Measurements from ENCODE around the gene ZBTB43. TPM values are rescaled to one million over a fixed set of nuclear protein-coding genes. Genes with fewer than 3 reads are reported as not detected.
"Not testable (repeated sequence)": the region's sequence is repeated elsewhere in the genome, so short reads cannot be mapped to it uniquely, and the experiment has no call there.

Gene ZBTB43
- total RNA-seq, 1 donor from 2014 or later: 16.7 TPM

DNA sequence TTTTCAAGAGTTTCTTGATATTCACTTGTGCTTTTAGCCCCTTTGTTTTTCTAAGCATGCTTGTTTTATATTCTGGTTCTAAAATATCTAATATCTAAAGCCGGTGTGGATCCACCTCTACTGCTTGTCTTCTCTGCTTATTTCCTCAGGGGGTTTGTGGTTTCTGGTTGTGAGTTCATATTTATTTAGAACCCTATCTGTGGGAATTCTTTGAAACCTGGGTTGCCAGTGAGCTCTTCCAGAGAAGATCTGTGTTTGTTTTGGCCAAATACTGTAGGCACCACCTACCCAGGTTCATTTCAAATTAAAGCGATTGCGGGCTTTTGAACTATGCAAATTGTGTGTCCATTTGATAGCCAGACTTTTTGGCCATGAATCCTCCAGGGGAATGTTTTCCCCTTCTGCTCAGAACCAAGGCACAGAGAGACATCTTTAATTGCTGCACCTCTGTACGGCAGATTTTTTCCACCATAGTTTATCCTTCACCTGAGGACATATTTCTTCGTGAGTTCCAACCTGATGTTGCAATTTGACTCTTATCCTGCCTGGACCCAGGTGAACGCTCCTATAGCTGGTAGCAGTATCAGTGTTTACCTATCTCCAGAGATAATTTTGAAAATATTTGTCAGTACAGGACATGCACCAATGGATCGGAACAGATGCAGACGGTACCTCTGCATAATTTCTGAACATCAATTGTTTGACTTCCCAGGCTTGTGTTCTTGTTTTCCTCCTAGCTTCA is 2.4 kb upstream of the ZBTB43 start:
- Mint-ChIP-seq H3K4me3 (no peak overlapping the region), H3K9me3 (no peaks in the 10 kb centered on the region), H3K4me1 (ENCODE audit: unreplicated experiment) (peaks cover 17% of the 10 kb centered on the region), H3K27ac (no peak overlapping the region), H3K27me3 (peaks cover 3% of the 10 kb centered on the region), H3K36me3 (peaks cover 4% of the 10 kb centered on the region)
- TF ChIP-seq, protein P1, sequence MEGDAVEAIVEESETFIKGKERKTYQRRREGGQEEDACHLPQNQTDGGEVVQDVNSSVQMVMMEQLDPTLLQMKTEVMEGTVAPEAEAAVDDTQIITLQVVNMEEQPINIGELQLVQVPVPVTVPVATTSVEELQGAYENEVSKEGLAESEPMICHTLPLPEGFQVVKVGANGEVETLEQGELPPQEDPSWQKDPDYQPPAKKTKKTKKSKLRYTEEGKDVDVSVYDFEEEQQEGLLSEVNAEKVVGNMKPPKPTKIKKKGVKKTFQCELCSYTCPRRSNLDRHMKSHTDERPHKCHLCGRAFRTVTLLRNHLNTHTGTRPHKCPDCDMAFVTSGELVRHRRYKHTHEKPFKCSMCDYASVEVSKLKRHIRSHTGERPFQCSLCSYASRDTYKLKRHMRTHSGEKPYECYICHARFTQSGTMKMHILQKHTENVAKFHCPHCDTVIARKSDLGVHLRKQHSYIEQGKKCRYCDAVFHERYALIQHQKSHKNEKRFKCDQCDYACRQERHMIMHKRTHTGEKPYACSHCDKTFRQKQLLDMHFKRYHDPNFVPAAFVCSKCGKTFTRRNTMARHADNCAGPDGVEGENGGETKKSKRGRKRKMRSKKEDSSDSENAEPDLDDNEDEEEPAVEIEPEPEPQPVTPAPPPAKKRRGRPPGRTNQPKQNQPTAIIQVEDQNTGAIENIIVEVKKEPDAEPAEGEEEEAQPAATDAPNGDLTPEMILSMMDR (conservative IDR thresholded peaks at IDR 0.05): no peak
- peak; percentile 20 for DNase-seq (ENCODE audit: extremely low spot score, unreplicated experiment)

DNA sequence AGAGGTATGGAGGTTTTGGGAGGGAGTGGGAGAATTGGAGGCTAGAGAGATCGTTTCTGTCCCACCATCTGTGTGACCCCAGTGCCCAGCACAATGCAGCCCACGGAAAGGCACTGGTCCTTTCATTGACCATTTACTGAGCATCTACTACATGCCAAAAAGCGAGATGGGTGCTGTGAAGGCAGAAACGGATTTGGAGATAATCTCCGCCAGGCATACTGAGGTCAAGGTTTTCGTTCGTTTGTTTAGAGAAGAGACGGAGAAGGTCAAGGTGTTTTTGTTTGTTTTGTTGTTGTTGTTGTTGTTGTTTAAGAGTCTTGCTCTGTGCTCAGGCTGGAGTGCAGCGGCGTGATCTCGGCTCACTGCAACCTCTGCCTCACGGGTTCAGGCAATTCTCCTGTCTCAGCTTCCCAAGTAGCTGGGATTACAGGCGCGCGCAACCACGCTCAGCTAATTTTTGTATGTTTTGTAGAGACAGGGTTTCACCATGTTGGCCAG is 593 bp upstream of the ZBTB43 start:
- DNase-seq (ENCODE audit: extremely low spot score, unreplicated experiment): peak; percentile 18
- H3K36me3 Mint-ChIP-seq: peaks cover 4% of the 10 kb centered on the region
- peaks cover 17% of the 10 kb centered on the region for H3K4me1 Mint-ChIP-seq (ENCODE audit: unreplicated experiment)
- peak overlapping the region; percentile 95 for H3K4me3 Mint-ChIP-seq
- no peaks in the 10 kb centered on the region for H3K9me3 Mint-ChIP-seq
- TF ChIP-seq, protein P1 (conservative IDR thresholded peaks at IDR 0.05): no peak
- peak overlapping the region; percentile 96 for H3K27ac Mint-ChIP-seq
- no peaks in the 10 kb centered on the region for H3K27me3 Mint-ChIP-seq

DNA sequence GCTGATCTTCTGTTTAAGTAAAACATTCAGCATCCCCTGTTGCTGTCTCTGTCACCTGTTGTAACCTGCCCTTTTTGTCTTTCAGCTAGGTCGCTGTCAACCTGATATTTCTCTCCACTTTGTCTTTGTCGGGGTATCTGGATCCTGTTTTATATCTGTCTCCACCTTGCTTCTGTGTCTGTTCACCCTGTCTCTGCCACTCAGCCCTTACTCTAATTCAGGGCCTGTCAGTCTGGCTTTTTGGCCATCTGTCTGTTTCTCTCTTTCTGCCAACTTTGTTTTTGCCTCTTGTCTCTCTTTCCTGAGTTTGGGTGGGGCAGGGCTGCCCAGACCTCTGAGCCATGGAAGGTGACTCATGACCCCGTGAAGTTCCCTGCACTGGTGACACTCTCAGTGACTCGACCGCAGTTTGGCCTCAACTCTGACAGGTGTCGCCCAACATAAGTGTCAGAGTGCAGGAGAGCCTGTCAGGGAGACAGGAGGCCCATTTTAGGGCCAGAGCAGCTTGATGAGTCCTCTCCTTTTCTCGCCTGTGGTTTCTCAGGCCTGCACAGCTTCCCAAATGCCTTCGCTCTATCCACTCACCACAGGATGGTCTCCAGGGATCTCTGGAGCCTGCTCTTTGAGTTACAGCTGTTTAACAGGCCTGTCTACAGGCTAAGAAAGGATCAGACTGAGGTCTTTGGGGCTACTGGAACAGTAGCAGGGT is 868 bp downstream of the ZBTB43 start:
- Mint-ChIP-seq H3K4me1 (ENCODE audit: unreplicated experiment) (peaks cover 17% of the 10 kb centered on the region), H3K36me3 (peaks cover 4% of the 10 kb centered on the region), H3K27ac (peak overlapping the region; percentile 96), H3K4me3 (peak overlapping the region; percentile 95), H3K27me3 (no peaks in the 10 kb centered on the region), H3K9me3 (no peaks in the 10 kb centered on the region)
- TF ChIP-seq, protein P1 (conservative IDR thresholded peaks at IDR 0.05): no peak
- DNase-seq (ENCODE audit: extremely low spot score, unreplicated experiment): no peak

DNA sequence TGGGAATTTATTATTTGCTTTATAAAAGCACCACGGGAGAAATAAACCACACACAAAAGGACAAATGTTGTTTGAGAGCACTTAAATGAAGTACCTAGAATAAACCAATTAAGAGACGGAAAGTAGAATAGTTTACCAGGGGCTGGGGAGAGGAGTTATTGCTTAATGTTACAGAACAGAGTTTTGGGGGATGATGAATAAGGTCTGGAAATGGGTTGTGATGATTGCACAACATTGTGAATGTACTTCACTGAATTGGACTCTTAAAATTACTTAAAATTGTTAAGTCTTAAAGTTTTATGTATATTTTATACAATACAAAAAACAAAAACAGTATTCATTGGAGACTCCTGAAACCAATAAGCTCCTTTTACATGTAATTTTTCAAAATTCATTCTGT is 1.5 kb downstream of the ZBTB43 start:
- TF ChIP-seq, protein P1 (conservative IDR thresholded peaks at IDR 0.05): no peak
- Mint-ChIP-seq H3K4me1 (ENCODE audit: unreplicated experiment) (peaks cover 17% of the 10 kb centered on the region), H3K27me3 (no peaks in the 10 kb centered on the region), H3K27ac (peak overlapping the region; percentile 96), H3K4me3 (peak overlapping the region; percentile 95), H3K9me3 (no peaks in the 10 kb centered on the region), H3K36me3 (peaks cover 4% of the 10 kb centered on the region)
- DNase-seq (ENCODE audit: extremely low spot score, unreplicated experiment): no peak

DNA sequence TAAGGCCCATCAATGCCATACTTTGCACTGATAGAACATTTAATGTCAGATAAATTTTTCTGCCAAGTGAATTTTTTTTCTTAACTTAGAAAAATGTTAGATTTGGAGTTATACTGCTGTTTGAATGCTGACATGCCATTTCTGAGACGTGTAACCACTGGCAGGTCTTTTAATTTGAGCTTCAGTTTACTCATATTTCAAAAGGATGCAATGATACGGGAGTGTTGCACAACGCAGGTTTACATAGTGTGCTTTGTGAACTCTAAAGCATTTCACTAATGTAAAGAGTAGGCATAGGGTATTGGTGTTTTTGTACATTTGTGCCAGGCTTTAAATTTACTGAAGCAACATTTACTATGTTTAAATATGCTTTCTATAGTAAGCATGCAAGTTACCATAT is 4.2 kb downstream of the ZBTB43 start:
- no peak overlapping the region for H3K27ac Mint-ChIP-seq
- H3K9me3 Mint-ChIP-seq: no peaks in the 10 kb centered on the region
- H3K4me1 Mint-ChIP-seq (ENCODE audit: unreplicated experiment): peaks cover 17% of the 10 kb centered on the region
- TF ChIP-seq, protein P1 (conservative IDR thresholded peaks at IDR 0.05): no peak
- H3K4me3 Mint-ChIP-seq: no peak overlapping the region
- peaks cover 23% of the 10 kb centered on the region for H3K36me3 Mint-ChIP-seq
- no peaks in the 10 kb centered on the region for H3K27me3 Mint-ChIP-seq
- no peak for DNase-seq (ENCODE audit: extremely low spot score, unreplicated experiment)

DNA sequence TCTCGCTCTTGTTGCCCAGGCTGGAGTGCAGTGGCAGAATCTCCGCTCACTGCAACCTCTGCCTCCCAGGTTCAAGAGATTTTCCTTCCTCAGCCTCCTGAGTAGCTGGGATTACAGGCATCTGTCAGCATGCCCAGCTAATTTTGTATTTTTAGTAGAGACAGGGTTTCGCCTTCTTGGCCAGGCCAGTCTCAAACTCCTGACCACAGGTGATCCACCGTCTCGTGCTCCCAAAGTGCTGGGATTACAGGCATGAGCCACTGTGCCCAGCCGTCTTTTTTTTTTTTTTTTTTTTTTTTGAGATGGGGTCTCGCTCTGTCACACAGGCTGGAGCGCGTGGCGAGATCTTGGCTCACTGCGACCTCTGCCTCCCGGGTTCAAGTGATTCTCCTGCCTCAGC is 5.4 kb downstream of the ZBTB43 start:
- H3K27ac Mint-ChIP-seq; DNase-seq (ENCODE audit: extremely low spot score, unreplicated experiment); H3K4me3 Mint-ChIP-seq; H3K27me3 Mint-ChIP-seq; H3K9me3 Mint-ChIP-seq: not testable (repeated sequence)
- H3K4me1 Mint-ChIP-seq (ENCODE audit: unreplicated experiment): peaks cover 13% of the 10 kb centered on the region
- peaks cover 28% of the 10 kb centered on the region for H3K36me3 Mint-ChIP-seq
